BJ (cell line): Measurements from ENCODE around the gene ERGIC1. TPM values are rescaled to one million over a fixed set of nuclear protein-coding genes. Genes with fewer than 3 reads are reported as not detected.

Experiments used
- CTCF ChIA-PET: fragments of 350-600 bp; formaldehyde crosslinking; extraction: SDS; loops from one replicate; lab custom pipeline; 2021; ENCODE audit warnings: antibody characterized with exemption, inconsistent platforms; lab: Yijun Ruan, JAX
- POLR2A ChIA-PET: fragments of 300-600 bp; sonication (Branson Sonifier 250); formaldehyde crosslinking; extraction: SDS; loops from one replicate; lab custom pipeline; 2021; ENCODE audit warnings: antibody characterized with exemption; lab: Charles Lee
- DNase-seq: peaks from one replicate; pipeline ENCODE4 v3.0.0-alpha.2; 2011; ENCODE audit warnings: low read depth
- H3K27me3 ChIP-seq: 2 replicates; pipeline ENCODE4 v1.6.0; 2011; ENCODE audit warnings: low read length; ENCODE audit not compliant: control insufficient read depth, insufficient read depth
- H3K36me3 ChIP-seq: 2 replicates; pipeline ENCODE4 v1.5.1; 2011; ENCODE audit warnings: low read length; ENCODE audit not compliant: control insufficient read depth, insufficient read depth
- H3K4me3 ChIP-seq: 2 replicates; pipeline ENCODE4 v1.5.1; 2011; ENCODE audit warnings: low read depth, mild to moderate bottlenecking, control low read depth, low read length
- polyA plus RNA-seq: library from polyadenylated mRNA; depleted of rRNA; stranded (reverse); fragments of >200 nt; gene quantifications from 2 replicates; pipeline ENCODE4 v1.2.3, GENCODE V29; 2011
- TF ChIP-seq, protein P1 (sequence below): IDR thresholded peaks from 2 replicates; pipeline ENCODE4 v1.5.1; 2011; ENCODE audit warnings: low read depth, mild to moderate bottlenecking, control low read depth, inconsistent platforms, low read length, moderate library complexity; ENCODE audit not compliant: insufficient read depth

The ERGIC1 gene
- polyA plus RNA-seq, 1 experiment, result 216 TPM

DNA sequence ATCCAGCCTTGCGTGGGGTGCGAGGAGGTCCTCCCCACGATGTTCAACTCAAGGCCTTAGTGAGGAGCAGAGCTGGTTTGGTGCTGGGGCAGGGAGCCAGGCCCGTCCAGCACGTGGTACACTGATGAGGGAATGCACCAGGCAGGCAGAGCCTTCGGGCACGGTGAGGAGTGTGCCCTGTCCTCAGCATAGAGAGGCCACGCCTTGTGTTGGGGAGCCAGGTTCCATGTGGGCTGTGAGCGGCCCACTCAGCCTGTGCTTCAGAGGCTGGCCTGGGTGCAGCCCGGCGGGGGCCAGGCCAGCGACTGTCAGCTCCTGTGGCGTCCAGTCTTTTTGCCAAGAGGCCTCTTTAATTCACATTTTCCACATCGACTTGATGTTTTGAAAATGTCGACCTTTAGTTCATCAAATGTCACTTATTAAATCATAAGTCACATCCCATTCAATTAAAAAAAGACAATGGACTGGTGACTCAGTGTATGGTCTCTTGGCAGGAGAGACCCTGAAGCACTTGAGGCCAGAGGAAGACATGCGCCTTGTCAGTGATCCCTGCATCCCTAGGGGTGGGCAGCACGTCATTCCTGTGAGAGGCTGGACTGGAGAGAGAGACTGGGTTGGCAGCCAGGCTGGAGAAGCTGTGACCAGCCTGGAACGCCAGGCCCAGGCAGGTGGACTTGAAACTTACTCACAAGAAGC is 21.7 kb downstream of the ERGIC1 start:
- DNase-seq, result no peak

DNA sequence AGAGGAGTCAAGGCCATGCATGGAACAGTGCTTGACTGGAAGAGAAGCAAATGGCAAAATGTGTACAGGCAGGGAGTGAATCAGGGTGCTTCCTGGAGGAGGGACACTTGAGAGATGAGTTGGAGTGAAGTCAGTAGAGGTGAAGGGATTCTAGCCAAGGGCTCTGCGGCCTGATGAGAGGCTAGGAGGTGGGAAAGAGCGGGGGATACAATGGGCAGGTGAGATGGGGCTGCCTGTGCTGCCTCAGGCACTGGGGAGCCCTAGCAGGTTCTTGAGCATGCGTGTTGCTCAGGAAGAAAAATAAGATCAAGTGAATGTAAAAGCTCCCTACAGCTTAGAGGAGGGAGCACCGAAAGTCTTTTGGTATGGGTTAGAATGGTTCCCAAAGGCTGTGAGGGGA is 22.3 kb downstream of the ERGIC1 start:
- POLR2A ChIA-PET, result no interaction called here
- Histone ChIP-seq H3K36me3 (no peaks in the 10 kb centered on the region), H3K4me3 (no peak overlapping the region), H3K27me3 (no peaks in the 10 kb centered on the region)
- DNase-seq, result no peak
- TF ChIP-seq, protein P1, sequence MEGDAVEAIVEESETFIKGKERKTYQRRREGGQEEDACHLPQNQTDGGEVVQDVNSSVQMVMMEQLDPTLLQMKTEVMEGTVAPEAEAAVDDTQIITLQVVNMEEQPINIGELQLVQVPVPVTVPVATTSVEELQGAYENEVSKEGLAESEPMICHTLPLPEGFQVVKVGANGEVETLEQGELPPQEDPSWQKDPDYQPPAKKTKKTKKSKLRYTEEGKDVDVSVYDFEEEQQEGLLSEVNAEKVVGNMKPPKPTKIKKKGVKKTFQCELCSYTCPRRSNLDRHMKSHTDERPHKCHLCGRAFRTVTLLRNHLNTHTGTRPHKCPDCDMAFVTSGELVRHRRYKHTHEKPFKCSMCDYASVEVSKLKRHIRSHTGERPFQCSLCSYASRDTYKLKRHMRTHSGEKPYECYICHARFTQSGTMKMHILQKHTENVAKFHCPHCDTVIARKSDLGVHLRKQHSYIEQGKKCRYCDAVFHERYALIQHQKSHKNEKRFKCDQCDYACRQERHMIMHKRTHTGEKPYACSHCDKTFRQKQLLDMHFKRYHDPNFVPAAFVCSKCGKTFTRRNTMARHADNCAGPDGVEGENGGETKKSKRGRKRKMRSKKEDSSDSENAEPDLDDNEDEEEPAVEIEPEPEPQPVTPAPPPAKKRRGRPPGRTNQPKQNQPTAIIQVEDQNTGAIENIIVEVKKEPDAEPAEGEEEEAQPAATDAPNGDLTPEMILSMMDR, result no peak
- CTCF ChIA-PET, result no interaction called here

More for the DNA sequence above, 21.7 kb downstream of the ERGIC1 start:
- TF ChIP-seq, protein P1, result no peak
- ChIA-PET POLR2A (no interaction called here), CTCF (no interaction called here)
- H3K36me3 ChIP-seq, result no peaks in the 10 kb centered on the region
- H3K4me3 ChIP-seq, result no peak overlapping the region
- no peaks in the 10 kb centered on the region for H3K27me3 ChIP-seq

DNA sequence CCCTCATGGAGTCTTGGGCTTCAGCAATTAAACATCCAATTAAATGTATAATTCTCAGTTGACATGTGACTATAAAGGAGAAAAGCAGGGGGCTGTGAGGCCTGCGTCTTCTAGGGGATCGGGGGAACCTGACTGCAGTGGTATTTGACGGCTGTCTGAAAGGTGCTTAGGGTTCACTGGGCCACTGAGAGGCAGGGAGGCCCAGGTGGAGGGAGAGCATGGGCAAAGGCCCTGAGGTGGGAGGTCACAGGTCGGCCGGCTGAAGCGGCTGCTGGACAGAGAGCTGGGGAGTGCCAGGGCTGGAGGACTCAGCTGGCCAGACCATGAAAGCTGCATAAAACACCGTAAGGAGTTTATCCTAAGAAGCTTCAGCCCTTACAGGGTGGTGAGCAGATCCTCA is 23.9 kb downstream of the ERGIC1 start:
- Histone ChIP-seq H3K4me3 (no peak overlapping the region), H3K27me3 (no peaks in the 10 kb centered on the region), H3K36me3 (no peaks in the 10 kb centered on the region)
- no peak for DNase-seq
- POLR2A ChIA-PET, result interaction anchor here (1.8 kb wide), 1 partner anchor 87 kb away, joined by 8 read pairs; no protein-coding TSS in a partner anchor
- TF ChIP-seq, protein P1, result no peak
- CTCF ChIA-PET, result interaction anchor here (1.2 to 1.6 kb wide), 3 partner anchors 16 to 145 kb away, joined by 3 to 4 read pairs (median 3); no protein-coding TSS in a partner anchor

DNA sequence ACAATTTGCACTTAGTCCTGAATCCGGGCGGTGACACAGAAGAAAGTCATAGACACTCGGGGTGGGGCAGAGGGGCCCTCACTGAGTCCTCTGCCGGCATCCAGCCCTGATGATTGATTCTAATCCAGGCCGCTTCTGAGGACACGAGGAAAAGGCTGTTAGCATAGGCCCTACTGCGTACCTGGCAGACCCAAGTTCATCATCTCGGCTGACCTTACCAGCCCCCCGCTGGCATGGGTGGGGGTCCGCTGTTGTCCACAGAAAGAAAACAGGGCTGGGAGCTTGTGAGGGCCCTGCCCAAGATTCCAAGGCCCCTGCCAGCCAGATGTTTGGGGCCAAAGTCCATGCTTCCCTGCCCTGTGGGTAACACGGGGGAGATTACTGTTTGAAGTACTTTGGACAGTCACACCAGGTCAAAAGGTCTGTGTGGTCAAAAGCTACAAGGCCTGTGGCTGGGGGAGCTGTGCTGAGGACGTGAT is 24.5 kb downstream of the ERGIC1 start:
- CTCF ChIA-PET, result interaction anchor here (0.6 to 1.6 kb wide), 5 partner anchors 10 to 147 kb away, joined by 3 to 4 read pairs (median 3); no protein-coding TSS in a partner anchor
- DNase-seq, result no peak
- H3K27me3 ChIP-seq, result no peaks in the 10 kb centered on the region
- no peak overlapping the region for H3K4me3 ChIP-seq
- H3K36me3 ChIP-seq, result no peaks in the 10 kb centered on the region
- POLR2A ChIA-PET, result interaction anchor here (1.8 kb wide), 1 partner anchor 87 kb away, joined by 8 read pairs; no protein-coding TSS in a partner anchor
- TF ChIP-seq, protein P1, result no peak

DNA sequence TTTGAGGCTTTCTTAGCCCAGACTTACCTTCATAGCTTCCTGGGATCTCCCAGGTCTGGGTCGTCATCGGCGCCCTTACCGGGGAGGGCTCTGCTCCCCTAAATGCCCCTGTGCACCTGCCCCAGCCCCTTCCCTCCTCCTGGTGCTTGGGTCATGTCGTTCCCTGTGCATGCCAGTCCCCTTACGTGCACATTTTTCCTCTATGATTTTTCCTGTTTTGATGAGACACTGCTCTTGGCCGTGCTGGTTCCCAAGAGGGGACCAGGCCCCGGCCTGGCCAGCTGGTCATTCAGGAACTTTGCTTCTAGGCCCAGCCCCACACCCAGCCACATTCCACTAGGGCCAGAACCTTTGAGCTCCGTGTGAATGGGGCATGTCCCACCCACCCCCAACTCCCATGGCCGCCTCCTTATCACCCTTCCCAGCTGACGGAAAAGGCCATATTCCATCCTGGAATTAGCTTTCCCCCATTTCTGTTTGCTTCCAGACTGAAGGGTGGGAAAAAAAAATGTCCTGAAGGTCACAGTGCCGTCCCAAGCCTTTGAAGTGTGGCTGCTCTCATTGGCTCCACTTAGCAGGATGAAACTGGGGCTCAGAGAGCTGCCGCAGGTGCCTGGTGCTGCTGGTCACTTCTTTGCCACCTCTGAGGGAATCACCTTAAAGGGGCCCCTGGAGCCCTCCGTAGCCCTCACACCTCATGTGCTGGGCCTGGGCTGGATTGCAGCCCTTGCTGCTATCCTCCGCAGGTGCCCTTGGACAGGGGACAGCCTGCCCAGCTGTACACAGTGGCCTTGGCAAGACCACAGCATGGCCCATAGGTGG is 25.1 kb downstream of the ERGIC1 start:
- H3K4me3 ChIP-seq, result no peak overlapping the region
- H3K27me3 ChIP-seq, result no peaks in the 10 kb centered on the region
- ChIA-PET CTCF (interaction anchor here (0.6 to 1.6 kb wide), 8 partner anchors 9 to 147 kb away, joined by 3 to 4 read pairs (median 3); no protein-coding TSS in a partner anchor), POLR2A (interaction anchor here (0.6 to 1.8 kb wide), 2 partner anchors 59 to 88 kb away, joined by 3 to 8 read pairs; no protein-coding TSS in a partner anchor)
- DNase-seq, result no peak
- H3K36me3 ChIP-seq, result no peaks in the 10 kb centered on the region
- TF ChIP-seq, protein P1, result no peak
